Measurements from ENCODE around the gene HNRNPA0.
"Not testable (repeated sequence)": the region's sequence is repeated elsewhere in the genome, so short reads cannot be mapped to it uniquely, and the experiment has no call there.

The HNRNPA0 gene

GRCh38 chr5:137754188-137754960 lies at the start of gene HNRNPA0:
Gene HNRNPA0, minus strand, starts transcription at chr5:137754363. Its CDS starts 297 bp downstream, at chr5:137754066.
- DNase-seq = peak; percentile 88 to 93

- DNase-seq = no peak
Measured at GRCh38 chr5:137802282-137803210, 48.4 kb upstream of the HNRNPA0 start.

GRCh38 chr5:137800700-137801411 lies 46.7 kb upstream of the HNRNPA0 start:
- DNase-seq = no peak

GRCh38 chr5:137796279-137796678 lies 42.1 kb upstream of the HNRNPA0 start:
- no peak for DNase-seq

- DNase-seq = no peak
Measured at GRCh38 chr5:137794863-137795262, 40.7 kb upstream of the HNRNPA0 start.

GRCh38 chr5:137792303-137792702 lies 38.1 kb upstream of the HNRNPA0 start:
- DNase-seq = no peak

- no peak for DNase-seq
Measured at GRCh38 chr5:137791799-137792198, 37.6 kb upstream of the HNRNPA0 start.

GRCh38 chr5:137791387-137791786 lies 37.2 kb upstream of the HNRNPA0 start:
- DNase-seq = no peak

GRCh38 chr5:137788560-137788959 lies 34.4 kb upstream of the HNRNPA0 start:
- not testable (repeated sequence) for DNase-seq

GRCh38 chr5:137782984-137783536 lies 28.9 kb upstream of the HNRNPA0 start:
- DNase-seq = no peak

GRCh38 chr5:137782055-137782454 lies 27.9 kb upstream of the HNRNPA0 start:
- DNase-seq = no peak

- DNase-seq = no peak
Measured at GRCh38 chr5:137778772-137779564, 24.8 kb upstream of the HNRNPA0 start.

GRCh38 chr5:137767937-137768336 lies 13.8 kb upstream of the HNRNPA0 start:
- DNase-seq = not testable (repeated sequence)

- no peak for DNase-seq
Measured at GRCh38 chr5:137761566-137761965, 7.4 kb upstream of the HNRNPA0 start.

GRCh38 chr5:137760719-137761516 lies 6.8 kb upstream of the HNRNPA0 start:
- no peak for DNase-seq

GRCh38 chr5:137760294-137760693 lies 6.1 kb upstream of the HNRNPA0 start:
- no peak for DNase-seq

GRCh38 chr5:137758715-137759306 lies 4.6 kb upstream of the HNRNPA0 start:
- DNase-seq = no peak

- DNase-seq = no peak
Measured at GRCh38 chr5:137758121-137758520, 4.0 kb upstream of the HNRNPA0 start.

- no peak for DNase-seq
Measured at GRCh38 chr5:137757634-137758033, 3.5 kb upstream of the HNRNPA0 start.

GRCh38 chr5:137754961-137755762 lies 999 bp upstream of the HNRNPA0 start:
- DNase-seq = no peak
